T-helper 1 cell treated with Interleukin-12 subunit alpha and Interleukin-12 subunit beta and Interleukin-4 antibody, amounts not matched to agents 30 μg/mL and 1 μg/mL, for 36 hours (primary cell): ENCODE measurements around the gene KCNAB2.

Source experiments
- H3K27ac Mint-ChIP-seq: one replicate; pipeline ENCODE4 v1.8.0; 2021; ENCODE audit warnings: mild to moderate bottlenecking, mixed read lengths
- H3K27me3 Mint-ChIP-seq: one replicate; pipeline ENCODE4 v1.8.0; 2021; ENCODE audit warnings: low read depth, mixed read lengths
- H3K36me3 Mint-ChIP-seq: one replicate; pipeline ENCODE4 v1.8.0; 2021; ENCODE audit warnings: low read depth, mixed read lengths
- H3K4me1 Mint-ChIP-seq: one replicate; pipeline ENCODE4 v1.8.0; 2021; ENCODE audit warnings: low read depth, mixed read lengths
- H3K4me3 Mint-ChIP-seq: one replicate; pipeline ENCODE4 v1.8.0; 2021; ENCODE audit warnings: mild to moderate bottlenecking, moderate library complexity, mixed read lengths
- H3K9me3 Mint-ChIP-seq: one replicate; pipeline ENCODE4 v1.8.0; 2021; ENCODE audit warnings: mixed read lengths

KCNAB2 gene

DNA sequence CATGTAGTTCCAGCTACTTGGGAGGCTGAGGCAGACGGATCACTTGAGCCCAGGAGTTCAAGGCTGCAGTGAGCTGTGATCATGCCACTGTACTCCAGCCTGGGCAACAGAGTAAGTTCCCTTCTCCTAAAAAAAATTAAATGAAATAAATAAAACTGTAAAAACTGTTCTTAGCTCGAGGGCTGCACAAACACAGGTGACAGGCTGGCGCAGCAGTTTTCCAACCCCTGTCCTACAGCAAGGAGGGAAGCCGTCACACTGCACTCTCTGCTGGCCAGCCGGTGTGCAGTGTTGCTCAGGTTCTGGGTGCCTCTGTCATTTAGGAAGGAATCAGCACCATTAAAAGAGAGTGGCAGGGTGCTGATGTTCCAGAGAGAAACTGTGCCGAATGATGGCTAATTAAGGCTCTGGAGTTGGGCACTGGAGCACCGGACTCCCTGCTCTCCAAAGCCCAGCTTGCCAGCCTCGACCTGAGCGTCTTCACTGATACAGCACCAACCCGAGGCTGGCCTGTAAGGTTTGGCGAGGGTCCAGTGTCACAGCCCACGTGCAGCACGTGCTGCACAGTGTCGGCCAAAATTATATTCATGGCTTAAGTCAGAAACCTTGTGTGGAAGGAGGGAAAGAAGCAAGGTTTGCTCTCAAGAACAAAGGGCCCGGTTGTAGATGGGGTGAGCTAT is 26.4 kb upstream of the KCNAB2 start:
- no peaks in the 10 kb centered on the region for H3K27me3 Mint-ChIP-seq

DNA sequence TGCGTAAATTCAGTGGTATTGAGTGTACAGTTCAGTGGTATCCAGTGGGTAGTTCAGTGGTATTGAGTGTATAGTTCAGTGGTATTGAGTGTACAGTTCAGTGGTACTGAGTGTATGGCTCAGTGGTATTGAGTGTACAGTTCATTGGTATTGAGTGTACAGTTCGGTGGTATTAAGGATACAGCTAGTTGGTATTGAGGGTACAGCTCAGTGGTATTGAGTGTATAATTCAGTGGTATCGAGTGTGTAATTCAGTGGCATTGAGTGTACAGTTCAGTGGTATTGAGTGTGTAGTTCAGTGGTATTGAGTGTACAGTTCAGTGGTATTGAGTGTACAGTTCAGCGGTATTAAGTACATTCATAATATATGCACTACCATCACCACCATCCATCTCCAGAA is 23.5 kb upstream of the KCNAB2 start:
- Mint-ChIP-seq H3K27ac (no peak overlapping the region), H3K27me3 (no peaks in the 10 kb centered on the region), H3K4me1 (peaks cover 6% of the 10 kb centered on the region), H3K9me3 (no peaks in the 10 kb centered on the region), H3K36me3 (peaks cover 18% of the 10 kb centered on the region), H3K4me3 (no peak overlapping the region)

More for the DNA sequence above, 26.4 kb upstream of the KCNAB2 start:
- H3K4me3 Mint-ChIP-seq, result no peak overlapping the region
- H3K36me3 Mint-ChIP-seq, result peaks cover 26% of the 10 kb centered on the region
- peaks cover 5% of the 10 kb centered on the region for H3K4me1 Mint-ChIP-seq
- no peak overlapping the region for H3K27ac Mint-ChIP-seq
- H3K9me3 Mint-ChIP-seq, result no peaks in the 10 kb centered on the region

DNA sequence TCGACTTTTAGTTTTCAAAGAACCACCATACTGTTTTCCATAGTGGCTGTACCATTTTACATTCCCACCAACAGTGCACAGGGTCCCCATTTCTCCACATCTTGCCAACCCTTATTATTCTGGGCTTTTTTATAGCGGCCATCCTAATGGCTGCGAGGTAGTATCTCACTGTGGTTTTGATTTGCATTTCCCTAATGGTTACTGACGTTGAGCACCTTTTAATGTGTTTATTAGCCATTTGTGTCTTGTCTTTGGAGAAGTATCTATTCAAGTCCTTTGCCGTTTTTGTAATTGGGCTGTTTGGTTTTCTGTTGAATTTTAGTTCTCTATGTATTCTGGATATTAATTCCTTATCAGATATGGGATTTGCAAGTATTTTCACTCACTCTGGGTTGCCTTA is 22.3 kb upstream of the KCNAB2 start:
- no peaks in the 10 kb centered on the region for H3K27me3 Mint-ChIP-seq
- H3K9me3 Mint-ChIP-seq, result no peaks in the 10 kb centered on the region
- peaks cover 26% of the 10 kb centered on the region for H3K36me3 Mint-ChIP-seq
- peaks cover 17% of the 10 kb centered on the region for H3K4me1 Mint-ChIP-seq
- H3K27ac Mint-ChIP-seq, result no peak overlapping the region
- no peak overlapping the region for H3K4me3 Mint-ChIP-seq

DNA sequence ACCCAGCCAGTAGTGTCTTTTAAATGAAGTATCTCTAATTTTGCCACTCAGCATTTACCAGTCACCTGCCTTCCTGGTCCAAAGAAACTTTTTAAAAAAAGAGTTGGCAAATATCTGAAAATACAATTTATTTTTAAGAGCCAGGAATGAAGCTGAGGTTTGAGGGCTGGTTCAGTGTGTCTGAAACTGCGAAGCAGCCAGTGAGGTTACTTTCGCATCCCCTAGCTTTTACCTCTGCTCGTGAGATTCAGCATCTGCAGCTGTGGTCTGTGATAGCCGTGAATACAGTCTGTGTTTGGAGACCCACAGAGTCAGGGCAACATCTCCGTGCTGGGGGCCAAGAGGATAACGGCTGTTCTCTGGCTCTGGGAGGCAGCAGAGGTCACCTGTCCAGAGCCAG is 21.3 kb upstream of the KCNAB2 start:
- Mint-ChIP-seq H3K4me3 (no peak overlapping the region), H3K27ac (no peak overlapping the region), H3K9me3 (no peaks in the 10 kb centered on the region), H3K36me3 (peaks cover 29% of the 10 kb centered on the region), H3K4me1 (peaks cover 22% of the 10 kb centered on the region), H3K27me3 (no peaks in the 10 kb centered on the region)

DNA sequence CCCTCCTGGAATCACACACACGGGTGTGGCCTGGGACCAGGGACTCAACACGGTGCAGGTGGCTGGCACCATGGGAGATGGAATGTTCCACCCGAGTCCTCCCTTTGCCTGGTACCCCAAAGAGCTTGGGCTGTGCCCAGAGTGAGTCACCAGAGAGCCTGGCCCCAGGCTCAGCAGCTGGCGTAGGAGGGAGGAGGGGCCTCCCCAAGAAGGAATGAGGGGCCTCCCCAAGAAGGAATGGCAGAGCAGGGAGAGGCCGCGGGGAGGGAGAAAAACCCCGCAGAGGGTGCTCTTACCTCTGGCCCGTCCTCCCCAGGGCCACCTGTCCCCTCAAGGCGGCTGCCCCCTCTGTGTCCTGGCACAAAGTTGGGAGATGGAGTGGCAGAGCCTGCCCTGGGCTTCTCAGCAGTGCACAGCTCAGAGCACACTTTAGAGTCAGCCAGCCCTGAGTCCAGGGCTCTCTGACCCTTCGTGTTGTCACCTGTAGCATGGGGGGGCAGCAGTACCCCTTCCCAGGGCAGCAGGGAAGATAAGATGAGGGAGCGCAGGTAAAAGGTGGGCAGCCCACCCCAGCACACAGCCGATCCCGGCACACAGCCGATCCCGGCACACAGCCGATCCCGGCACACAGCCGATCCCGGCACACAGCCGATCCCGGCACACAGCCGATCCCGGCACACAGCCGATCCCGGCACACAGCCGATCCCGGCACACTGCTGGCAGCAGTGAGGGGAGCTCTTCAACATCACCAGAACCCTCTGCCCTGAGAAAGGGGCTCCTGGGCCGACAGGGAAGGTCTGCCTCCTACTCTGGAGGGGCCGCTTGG is 20.2 kb upstream of the KCNAB2 start:
- peaks cover 29% of the 10 kb centered on the region for H3K36me3 Mint-ChIP-seq
- peak overlapping the region; percentile 97 for H3K27ac Mint-ChIP-seq
- peak overlapping the region; percentile 89 for H3K4me3 Mint-ChIP-seq
- no peaks in the 10 kb centered on the region for H3K27me3 Mint-ChIP-seq
- H3K9me3 Mint-ChIP-seq, result no peaks in the 10 kb centered on the region
- peaks cover 33% of the 10 kb centered on the region for H3K4me1 Mint-ChIP-seq

DNA sequence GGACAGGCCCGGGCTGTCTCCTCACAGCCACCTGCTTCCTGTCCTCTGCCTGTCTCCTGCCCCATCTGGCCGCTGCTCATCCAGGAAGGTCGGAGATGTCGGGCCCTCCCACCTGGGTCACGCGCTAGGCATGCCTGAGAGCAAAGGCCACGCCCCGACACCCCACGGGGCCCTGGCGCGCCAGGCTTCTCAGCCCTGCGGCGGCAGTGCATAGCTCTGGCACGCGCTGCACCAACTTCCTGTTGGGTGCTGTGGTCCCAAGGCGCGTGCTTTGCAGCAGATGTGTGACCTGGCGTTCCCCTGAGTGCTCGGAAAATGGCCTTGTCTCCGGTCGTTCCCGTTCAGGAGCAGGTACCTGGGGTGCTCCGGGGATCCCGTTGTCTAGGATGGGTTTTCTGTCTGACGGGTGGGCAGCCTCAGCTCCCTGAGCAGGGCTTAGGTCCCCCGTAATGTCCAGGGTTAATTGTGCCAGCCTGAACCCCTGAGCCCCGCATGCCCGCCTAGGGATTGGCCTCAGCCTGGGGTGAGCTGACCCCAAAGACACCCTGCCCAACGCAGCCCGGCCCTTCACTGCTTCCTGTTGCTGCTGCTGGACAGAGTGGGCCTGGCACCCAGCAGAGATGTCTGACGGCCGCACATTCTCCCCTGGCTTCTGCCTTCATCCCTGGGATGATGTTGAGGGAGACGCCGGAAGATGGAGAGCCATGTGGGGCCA is 19.4 kb upstream of the KCNAB2 start:
- no peaks in the 10 kb centered on the region for H3K9me3 Mint-ChIP-seq
- no peaks in the 10 kb centered on the region for H3K27me3 Mint-ChIP-seq
- peak overlapping the region; percentile 89 for H3K4me3 Mint-ChIP-seq
- H3K4me1 Mint-ChIP-seq, result peaks cover 41% of the 10 kb centered on the region
- peak overlapping the region; percentile 97 for H3K27ac Mint-ChIP-seq
- peaks cover 32% of the 10 kb centered on the region for H3K36me3 Mint-ChIP-seq

DNA sequence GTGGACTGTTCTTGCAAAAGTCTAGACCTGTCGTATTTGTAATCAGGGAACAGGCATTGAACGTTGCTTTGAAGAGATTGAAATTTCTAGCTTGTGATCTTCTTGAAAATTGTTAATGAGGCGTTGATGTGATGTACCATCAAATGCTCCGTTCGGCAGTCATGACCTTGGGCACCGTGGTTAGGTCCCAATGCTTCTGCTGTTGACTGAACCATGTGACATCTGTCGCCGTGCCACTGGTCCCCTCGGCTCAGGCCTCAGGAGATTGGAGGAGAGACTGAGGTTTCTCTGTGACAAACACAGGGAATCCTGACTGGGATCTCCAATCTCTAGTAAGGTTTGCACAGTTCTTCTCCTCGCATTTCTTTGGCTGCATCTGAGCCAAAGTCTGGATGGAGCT is 18.1 kb upstream of the KCNAB2 start:
- peak overlapping the region; percentile 97 for H3K27ac Mint-ChIP-seq
- no peaks in the 10 kb centered on the region for H3K27me3 Mint-ChIP-seq
- peak overlapping the region; percentile 89 for H3K4me3 Mint-ChIP-seq
- peaks cover 47% of the 10 kb centered on the region for H3K4me1 Mint-ChIP-seq
- peaks cover 29% of the 10 kb centered on the region for H3K36me3 Mint-ChIP-seq
- no peaks in the 10 kb centered on the region for H3K9me3 Mint-ChIP-seq

DNA sequence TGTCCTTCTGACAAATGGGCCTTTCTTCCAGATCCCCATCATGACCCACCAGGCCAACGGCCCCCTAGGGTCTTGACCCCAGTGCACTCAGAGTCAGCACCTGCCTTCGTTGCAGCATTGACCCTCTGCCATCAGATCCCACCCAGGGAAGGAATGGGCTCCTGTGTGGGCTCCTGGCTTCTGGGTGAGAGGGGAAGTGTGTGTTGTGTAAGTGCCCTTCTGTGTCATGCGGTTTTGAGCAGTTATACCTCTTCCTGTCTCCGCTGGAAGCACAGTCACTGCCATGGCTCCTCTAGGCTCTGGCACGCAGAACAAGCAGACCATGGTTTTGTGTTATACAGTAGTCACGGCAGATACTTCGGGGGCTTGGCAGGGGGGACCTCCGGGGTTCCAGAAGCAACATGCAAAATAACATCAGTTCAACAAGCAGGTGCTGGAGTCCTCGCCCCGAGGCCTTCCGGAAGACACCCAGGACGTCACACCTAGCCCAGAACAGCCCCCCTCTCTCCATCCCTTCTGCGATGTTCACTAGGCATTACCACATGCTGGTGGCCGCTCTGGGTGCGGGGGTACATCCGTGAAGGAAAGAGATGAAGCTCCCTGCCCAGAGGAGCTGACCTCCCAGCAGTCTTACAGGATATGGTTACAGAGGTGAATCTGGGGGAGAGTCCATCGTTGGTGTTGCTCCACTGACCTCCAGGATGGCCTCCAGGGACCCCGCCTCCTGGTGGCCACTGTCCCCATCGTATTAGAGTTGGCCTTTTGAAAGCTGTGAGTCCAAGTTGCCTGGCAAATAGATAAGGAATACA is 17.4 kb upstream of the KCNAB2 start:
- peak overlapping the region; percentile 89 for H3K4me3 Mint-ChIP-seq
- peaks cover 54% of the 10 kb centered on the region for H3K4me1 Mint-ChIP-seq
- peaks cover 35% of the 10 kb centered on the region for H3K36me3 Mint-ChIP-seq
- H3K27ac Mint-ChIP-seq, result peak overlapping the region; percentile 97
- H3K9me3 Mint-ChIP-seq, result no peaks in the 10 kb centered on the region
- H3K27me3 Mint-ChIP-seq, result no peaks in the 10 kb centered on the region

DNA sequence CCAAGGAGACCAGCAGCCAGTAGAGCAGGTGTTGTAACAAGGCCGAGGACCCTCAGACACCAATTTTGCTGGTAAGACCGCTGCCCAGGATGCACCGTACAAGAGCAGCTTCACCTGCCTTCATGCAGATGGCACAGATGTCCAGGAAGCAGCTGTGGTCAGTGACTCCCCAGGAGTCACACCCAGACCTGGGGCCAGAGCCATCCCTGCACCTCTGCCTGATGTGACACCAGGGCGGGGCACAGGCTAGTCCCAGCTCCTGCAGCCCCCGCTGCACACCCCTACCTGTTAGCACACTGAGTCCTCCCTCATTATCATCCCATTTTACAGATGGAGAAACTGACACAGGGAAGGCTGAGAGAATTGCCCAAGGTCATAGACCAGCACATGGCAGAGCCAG is 16.3 kb upstream of the KCNAB2 start:
- H3K27me3 Mint-ChIP-seq, result no peaks in the 10 kb centered on the region
- H3K4me1 Mint-ChIP-seq, result peaks cover 55% of the 10 kb centered on the region
- peaks cover 36% of the 10 kb centered on the region for H3K36me3 Mint-ChIP-seq
- H3K9me3 Mint-ChIP-seq, result no peaks in the 10 kb centered on the region
- peak overlapping the region; percentile 42 for H3K27ac Mint-ChIP-seq
- peak overlapping the region; percentile 39 for H3K4me3 Mint-ChIP-seq

DNA sequence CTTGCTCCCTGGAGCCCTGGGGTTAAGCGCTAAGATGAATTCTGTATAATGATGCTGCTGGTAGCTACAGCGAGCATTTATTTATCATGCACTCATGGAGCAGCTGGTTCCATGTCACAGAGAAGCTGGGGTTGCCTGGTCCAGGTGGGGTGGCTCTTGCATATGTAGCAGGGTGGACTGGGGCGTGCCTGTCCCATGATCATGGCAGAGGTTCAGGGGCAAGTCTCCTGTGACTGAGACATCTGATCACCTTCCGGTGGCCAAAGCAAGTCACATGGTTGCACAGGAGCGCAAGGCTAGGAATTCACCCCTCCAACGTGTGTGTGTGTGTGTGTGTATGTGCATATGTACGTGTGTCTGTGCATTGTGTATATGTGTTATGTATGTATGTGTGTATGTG is 15.6 kb upstream of the KCNAB2 start:
- Mint-ChIP-seq H3K27me3 (no peaks in the 10 kb centered on the region), H3K9me3 (no peaks in the 10 kb centered on the region), H3K4me1 (peaks cover 59% of the 10 kb centered on the region), H3K4me3 (peak overlapping the region; percentile 57), H3K27ac (peak overlapping the region; percentile 69), H3K36me3 (peaks cover 38% of the 10 kb centered on the region)

DNA sequence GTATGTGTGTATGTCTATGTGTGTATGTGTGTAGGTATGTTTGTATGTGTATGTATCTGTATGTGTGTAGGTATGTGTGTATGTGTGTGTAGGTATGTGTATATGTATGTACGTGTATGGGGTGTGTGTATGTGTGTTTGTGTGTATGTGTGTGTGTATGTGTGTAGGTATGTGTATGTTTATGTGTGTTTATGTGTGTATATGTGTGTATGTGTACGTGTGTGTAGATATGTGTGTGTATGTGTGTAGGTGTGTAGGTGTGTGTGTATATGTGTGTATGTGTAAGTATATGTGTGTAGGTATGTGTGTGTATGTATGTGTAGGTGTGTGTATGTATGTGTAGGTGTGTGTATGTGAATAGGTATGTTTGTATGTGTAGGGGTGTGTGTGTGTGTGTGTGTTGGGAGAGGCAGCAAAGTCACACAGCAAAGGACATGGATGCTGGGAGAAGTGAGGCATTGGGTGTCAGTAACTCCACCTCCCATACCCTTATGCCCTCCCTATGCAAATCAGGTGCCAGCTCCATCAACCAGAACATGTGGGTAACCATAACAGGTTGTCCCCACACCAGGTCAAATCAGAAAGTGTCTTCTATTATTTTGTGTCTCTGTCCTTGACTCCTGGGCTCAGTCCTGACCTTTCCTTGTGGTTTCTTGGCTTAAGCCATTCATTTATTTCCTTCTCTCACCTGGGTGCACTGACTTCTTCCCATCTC is 15.0 kb upstream of the KCNAB2 start:
- H3K9me3 Mint-ChIP-seq, result no peaks in the 10 kb centered on the region
- no peaks in the 10 kb centered on the region for H3K27me3 Mint-ChIP-seq
- H3K27ac Mint-ChIP-seq, result peak overlapping the region; percentile 73
- peaks cover 60% of the 10 kb centered on the region for H3K4me1 Mint-ChIP-seq
- peaks cover 39% of the 10 kb centered on the region for H3K36me3 Mint-ChIP-seq
- H3K4me3 Mint-ChIP-seq, result peak overlapping the region; percentile 57

DNA sequence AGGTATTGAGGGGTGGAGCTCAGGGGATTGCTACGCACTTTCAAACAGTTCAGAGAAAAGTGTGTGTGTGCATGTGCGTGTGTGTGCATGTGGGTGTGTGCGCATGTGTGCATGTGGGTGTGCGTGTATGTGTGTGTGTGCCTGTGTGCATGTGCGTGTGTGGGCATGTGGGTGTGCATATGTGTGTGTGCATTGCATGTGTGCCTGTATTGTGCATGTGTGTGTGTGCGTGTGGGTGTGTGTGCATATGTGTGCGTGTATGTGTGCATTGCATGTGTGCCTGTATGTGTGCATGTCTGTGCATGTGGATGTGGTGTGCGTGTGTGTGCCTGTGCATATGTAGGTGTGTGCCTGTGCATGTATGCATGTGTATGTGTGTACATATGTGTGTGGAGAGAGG is 12.6 kb upstream of the KCNAB2 start:
- H3K36me3 Mint-ChIP-seq, result peaks cover 34% of the 10 kb centered on the region
- no peaks in the 10 kb centered on the region for H3K9me3 Mint-ChIP-seq
- no peaks in the 10 kb centered on the region for H3K27me3 Mint-ChIP-seq
- no peak overlapping the region for H3K4me3 Mint-ChIP-seq
- peaks cover 69% of the 10 kb centered on the region for H3K4me1 Mint-ChIP-seq
- peak overlapping the region; percentile 2 for H3K27ac Mint-ChIP-seq

DNA sequence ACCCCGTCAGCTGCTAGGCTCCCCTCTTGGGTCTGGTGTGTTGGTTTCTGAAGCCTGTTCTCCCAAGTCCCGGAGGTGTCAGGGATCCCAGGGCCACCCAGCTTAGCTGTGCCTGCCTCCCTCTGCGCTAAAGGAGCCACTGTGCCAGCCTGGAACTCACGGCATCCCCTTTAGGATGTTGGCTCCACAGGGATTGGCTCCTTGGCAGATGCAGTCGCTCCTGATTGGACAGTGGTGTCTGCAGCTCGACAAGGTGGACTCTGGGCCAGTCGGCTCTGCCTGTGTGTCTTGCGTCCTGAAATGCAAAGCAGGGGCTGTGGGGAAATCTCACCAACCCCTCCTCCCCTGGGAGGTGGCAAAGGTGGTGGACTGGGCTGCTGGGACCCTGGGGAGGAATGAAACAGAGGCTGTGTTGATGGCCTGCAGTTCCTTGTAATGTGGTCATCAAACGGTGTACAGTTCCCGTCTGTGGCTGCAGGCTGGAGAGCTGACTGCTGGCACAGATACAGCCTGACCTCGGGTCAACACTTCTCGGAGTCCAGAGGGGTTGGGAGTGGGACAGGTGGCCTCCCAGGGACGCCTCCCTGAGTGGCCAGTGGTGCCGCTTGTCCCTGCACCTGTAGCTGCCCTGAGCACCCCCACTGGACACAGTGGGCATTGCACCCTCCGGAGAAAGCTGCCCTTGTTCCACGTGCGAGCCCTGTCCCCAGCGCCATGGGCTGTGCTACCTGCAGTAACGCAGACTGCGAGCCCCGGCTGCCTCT is 11.5 kb upstream of the KCNAB2 start:
- Mint-ChIP-seq H3K4me3 (no peak overlapping the region), H3K4me1 (peaks cover 62% of the 10 kb centered on the region), H3K9me3 (no peaks in the 10 kb centered on the region), H3K36me3 (peaks cover 29% of the 10 kb centered on the region), H3K27ac (no peak overlapping the region), H3K27me3 (no peaks in the 10 kb centered on the region)
